Neural crest cell (in vitro differentiated cells): ENCODE data around the gene SERAC1. TPM values are rescaled to one million over a fixed set of nuclear protein-coding genes. Genes with fewer than 3 reads are reported as not detected.

Source experiments
- DNase-seq: peaks from one replicate; pipeline ENCODE4 v3.0.0; 2021; ENCODE audit warnings: low read depth, mixed read lengths, low spot score
- H3K27ac Mint-ChIP-seq: one replicate; pipeline ENCODE4 v1.8.0; 2021; ENCODE audit warnings: mild to moderate bottlenecking, mixed read lengths; ENCODE audit not compliant: unreplicated experiment
- H3K27me3 Mint-ChIP-seq: 2 replicates; pipeline ENCODE4 v1.8.0; 2021; ENCODE audit warnings: low read depth, mild to moderate bottlenecking, mixed read lengths
- H3K36me3 Mint-ChIP-seq: 2 replicates; pipeline ENCODE4 v1.8.0; 2021; ENCODE audit warnings: low read depth, mild to moderate bottlenecking, mixed read lengths
- H3K4me1 Mint-ChIP-seq: 2 replicates; pipeline ENCODE4 v1.8.0; 2021; ENCODE audit warnings: mixed read lengths
- H3K4me3 Mint-ChIP-seq: one replicate; pipeline ENCODE4 v1.8.0; 2021; ENCODE audit warnings: mild to moderate bottlenecking, mixed read lengths
- H3K9me3 Mint-ChIP-seq: 2 replicates; pipeline ENCODE4 v1.8.0; 2021; ENCODE audit warnings: mixed read lengths
- total RNA-seq: library from RNA; stranded (reverse); gene quantifications from 2 replicates; pipeline ENCODE4 v1.2.1, GENCODE V29; 2021
- TF ChIP-seq, protein P1 (sequence below): fragments of 200-600 bp; sonication (generic); conservative IDR thresholded peaks from 2 replicates; pipeline ENCODE4 v1.5.0; 2021; ENCODE audit warnings: antibody characterized with exemption, mild to moderate bottlenecking

The SERAC1 gene
- total RNA-seq, 1 donor from 2014 or later = 11.3 TPM

DNA sequence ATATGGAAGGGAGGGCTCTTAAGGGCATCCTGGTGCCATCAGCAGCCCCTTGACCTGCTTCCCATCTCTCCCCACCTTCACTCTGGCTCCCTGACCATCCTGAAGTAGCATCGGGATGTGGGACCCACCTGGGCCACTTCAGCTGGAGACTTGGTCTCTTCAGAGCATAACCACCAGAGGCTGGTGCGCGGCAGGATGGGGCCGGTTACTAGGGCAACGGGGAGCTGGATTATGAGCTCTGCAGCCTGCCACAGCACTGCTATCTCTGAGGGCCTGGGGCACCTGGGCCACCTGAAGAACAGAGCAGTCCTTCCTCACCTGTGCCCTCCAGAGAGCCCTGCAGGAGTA, 106.7 kb downstream of the SERAC1 start:
- TF ChIP-seq, protein P1, sequence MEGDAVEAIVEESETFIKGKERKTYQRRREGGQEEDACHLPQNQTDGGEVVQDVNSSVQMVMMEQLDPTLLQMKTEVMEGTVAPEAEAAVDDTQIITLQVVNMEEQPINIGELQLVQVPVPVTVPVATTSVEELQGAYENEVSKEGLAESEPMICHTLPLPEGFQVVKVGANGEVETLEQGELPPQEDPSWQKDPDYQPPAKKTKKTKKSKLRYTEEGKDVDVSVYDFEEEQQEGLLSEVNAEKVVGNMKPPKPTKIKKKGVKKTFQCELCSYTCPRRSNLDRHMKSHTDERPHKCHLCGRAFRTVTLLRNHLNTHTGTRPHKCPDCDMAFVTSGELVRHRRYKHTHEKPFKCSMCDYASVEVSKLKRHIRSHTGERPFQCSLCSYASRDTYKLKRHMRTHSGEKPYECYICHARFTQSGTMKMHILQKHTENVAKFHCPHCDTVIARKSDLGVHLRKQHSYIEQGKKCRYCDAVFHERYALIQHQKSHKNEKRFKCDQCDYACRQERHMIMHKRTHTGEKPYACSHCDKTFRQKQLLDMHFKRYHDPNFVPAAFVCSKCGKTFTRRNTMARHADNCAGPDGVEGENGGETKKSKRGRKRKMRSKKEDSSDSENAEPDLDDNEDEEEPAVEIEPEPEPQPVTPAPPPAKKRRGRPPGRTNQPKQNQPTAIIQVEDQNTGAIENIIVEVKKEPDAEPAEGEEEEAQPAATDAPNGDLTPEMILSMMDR = no peak
- DNase-seq = no peak
- Mint-ChIP-seq H3K36me3 (no peaks in the 10 kb centered on the region), H3K27me3 (no peaks in the 10 kb centered on the region), H3K9me3 (no peaks in the 10 kb centered on the region), H3K27ac (no peak overlapping the region), H3K4me1 (no peaks in the 10 kb centered on the region), H3K4me3 (no peak overlapping the region)

DNA sequence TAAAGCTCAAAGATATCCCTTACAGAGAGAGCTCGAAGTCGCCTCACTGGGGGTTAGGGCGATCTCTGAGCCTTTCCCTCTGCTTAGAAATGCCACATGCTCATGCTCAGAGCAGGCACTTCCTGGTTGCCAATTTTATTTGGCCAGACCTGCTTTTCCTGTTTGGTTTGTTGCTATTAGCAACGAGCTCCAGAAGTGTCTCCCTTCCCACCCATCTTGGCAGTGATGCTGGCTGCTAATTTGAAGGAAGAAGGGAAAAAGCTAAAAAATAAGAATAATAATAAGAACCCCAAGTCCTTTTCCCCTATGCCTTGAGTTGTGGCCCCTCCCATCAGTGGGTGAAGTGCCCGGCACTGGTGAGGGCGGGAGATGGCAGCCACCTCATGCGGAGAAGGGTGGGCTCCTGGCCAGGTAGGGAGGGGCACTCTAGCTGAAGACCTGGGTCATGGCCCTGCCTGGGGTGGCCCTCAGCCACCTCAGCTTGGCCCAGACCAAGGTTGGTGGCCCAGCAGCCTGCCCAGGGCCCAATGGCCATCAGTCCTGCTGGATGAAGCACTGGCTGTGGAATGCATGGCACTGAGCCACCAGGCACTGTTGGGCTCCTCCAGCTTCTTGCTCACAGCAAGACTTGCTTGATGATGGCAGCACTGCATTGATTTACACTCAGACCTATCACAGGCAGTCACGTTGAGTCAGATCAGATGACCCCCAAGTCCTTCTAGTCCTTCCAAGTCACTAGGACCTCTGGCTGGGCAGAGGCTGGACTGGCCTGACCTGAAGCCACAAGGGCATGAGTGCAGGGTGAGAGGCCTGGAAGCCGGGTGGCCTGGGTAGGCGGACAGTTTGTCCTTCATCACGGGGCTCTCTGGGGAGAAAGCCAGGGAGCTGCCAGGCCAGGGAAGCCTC, 107.4 kb downstream of the SERAC1 start:
- Mint-ChIP-seq H3K27ac (no peak overlapping the region), H3K36me3 (no peaks in the 10 kb centered on the region), H3K9me3 (no peaks in the 10 kb centered on the region), H3K27me3 (no peaks in the 10 kb centered on the region), H3K4me3 (no peak overlapping the region), H3K4me1 (no peaks in the 10 kb centered on the region)
- DNase-seq = no peak
- TF ChIP-seq, protein P1 = no peak

Other genes with a start within 250 kb of the SERAC1 start
- 2.9 TPM in 2 replicates for gene SYNJ2, start 186.4 kb downstream of the SERAC1 start, total RNA-seq
- 21.1 and 23.8 TPM in 2 replicates for gene GTF2H5, start 88 bp upstream of the SERAC1 start, total RNA-seq
- gene TULP4, start 144.2 kb upstream of the SERAC1 start, total RNA-seq = 106 and 115 TPM in 2 replicates